Measurements from ENCODE around the gene PNPLA3. TPM values are rescaled to one million over a fixed set of nuclear protein-coding genes. Genes with fewer than 3 reads are reported as not detected.

PNPLA3 gene
- total and polyA plus RNA-seq, 2 experiments from 2014 or later: 17.1 to 17.3 TPM

DNA sequence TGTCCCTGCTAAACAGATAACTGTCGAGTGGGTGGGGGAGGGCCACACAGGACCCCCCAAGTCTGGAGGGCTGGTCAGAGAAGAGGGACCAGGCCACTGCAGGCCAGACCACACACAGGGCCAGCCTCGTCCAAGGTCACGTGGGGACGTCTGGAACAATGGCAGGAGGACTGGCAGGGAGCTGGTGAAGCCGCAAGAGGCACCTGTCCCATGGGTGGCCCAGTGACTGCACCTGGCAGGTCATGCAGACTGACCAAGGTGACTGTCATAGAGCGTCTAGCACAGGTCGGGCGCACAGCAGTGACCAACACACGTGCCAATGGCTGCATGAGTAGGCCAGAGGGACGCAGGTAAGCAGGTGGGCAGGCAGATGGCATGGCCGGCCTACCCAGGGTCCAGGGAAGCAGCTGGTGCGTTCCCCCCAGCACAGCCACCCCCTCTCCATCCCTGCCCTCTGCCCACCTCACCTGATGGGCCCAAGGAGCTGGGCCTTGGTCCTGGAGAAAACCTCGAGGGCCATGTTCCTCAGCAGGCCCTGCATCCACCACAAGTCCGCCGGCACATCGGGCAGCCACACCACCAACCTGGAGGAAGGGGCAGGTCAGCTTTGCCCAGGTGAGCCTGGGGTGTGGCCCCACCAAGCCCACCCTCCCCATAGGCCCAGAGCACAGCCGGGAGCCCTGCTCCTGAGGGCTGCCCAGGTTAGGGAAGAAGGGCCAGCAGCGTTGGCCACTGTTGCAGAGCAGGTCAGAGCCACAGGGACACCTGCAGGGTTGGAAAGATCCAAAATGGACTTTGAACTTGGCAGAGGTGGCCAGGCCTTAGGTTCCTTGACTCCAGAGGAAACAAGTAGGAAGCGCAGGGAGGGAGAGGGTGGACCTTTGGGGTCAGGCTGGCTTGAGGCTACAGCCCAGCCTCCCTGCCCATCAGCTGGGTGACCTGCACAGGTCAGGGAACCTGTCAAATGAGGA, 42.2 kb upstream of the PNPLA3 start:
- Histone ChIP-seq H3K4me3 (no peak overlapping the region), H3K9me2 (replicated peaks; ENCODE audit: insufficient read depth) (no peaks in the 10 kb centered on the region), H3K4me2 (no peak overlapping the region), H3K36me3 (replicated peaks; ENCODE audit: insufficient read depth, low read depth) (no peaks in the 10 kb centered on the region), H3K27me3 (no peaks in the 10 kb centered on the region), H3K4me1 (ENCODE audit: insufficient read depth) (no peaks in the 10 kb centered on the region), H3K9me3 (ENCODE audit: low read depth) (no peaks in the 10 kb centered on the region), H3K79me2 (no peaks in the 10 kb centered on the region), H2AFZ (no peak overlapping the region), H3K27ac (no peak overlapping the region), H4K20me1 (ENCODE audit: insufficient read depth, poor library complexity, severe bottlenecking) (no peaks in the 10 kb centered on the region)
- WGBS (ENCODE audit: low lambda C conversion rate, missing lambda C conversion rate): 88% methylated on average over 18 of the region's 19 CpGs
- no peak for TF ChIP-seq EZH2 (IDR thresholded peaks at IDR 0.05; ENCODE audit: borderline replicate concordance)
- DNase-seq (ENCODE audit: low spot score): no peak

DNA sequence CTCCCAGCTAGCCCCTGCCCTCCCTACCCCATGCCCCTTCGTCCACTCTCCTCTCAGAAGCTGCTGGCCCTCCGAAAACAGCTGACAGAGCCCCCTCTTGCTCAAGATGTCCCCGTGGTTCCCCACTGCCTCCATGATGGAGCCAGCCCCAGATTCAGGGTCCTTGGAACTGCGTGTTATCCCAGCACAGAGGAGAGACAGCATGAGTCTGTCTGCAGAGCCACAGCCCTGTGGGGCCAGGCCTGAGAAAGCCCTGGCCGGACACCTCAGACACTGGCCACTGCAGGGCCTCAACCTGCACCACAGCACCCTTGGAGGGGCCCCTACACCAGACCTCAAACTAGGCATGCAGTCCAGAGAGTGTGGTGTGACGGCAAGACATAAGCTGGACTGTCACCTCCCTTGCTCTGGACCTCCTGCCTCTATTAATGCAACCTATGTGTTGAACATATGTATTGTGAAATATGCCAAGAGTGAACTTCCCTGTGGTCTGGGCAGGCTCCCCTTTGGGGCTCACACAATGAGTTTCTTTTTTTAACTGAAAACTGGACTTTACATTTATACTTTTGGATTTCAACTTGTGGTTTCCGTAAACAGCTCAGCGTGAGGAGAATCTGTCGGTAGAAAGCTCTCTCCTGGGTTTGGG, 41.4 kb upstream of the PNPLA3 start:
- H3K27ac ChIP-seq: no peak overlapping the region
- no peak for TF ChIP-seq EZH2phosphoT487 (IDR thresholded peaks at IDR 0.05; ENCODE audit: low read depth, severe bottlenecking, unreplicated experiment)
- no peaks in the 10 kb centered on the region for H4K20me1 ChIP-seq (ENCODE audit: insufficient read depth, poor library complexity, severe bottlenecking)
- no peak overlapping the region for H2AFZ ChIP-seq
- H3K36me3 ChIP-seq (replicated peaks; ENCODE audit: insufficient read depth, low read depth): no peaks in the 10 kb centered on the region
- no peaks in the 10 kb centered on the region for H3K9me2 ChIP-seq (replicated peaks; ENCODE audit: insufficient read depth)
- H3K27me3 ChIP-seq: peaks cover 3% of the 10 kb centered on the region
- no peak overlapping the region for H3K4me2 ChIP-seq
- WGBS (ENCODE audit: low lambda C conversion rate, missing lambda C conversion rate): 88% methylated on average over 9 of the region's 9 CpGs
- no peak for DNase-seq (ENCODE audit: low spot score)
- H3K9me3 ChIP-seq (ENCODE audit: low read depth): no peaks in the 10 kb centered on the region
- no peaks in the 10 kb centered on the region for H3K79me2 ChIP-seq
- H3K4me3 ChIP-seq: no peak overlapping the region
- no peaks in the 10 kb centered on the region for H3K4me1 ChIP-seq (ENCODE audit: insufficient read depth)

DNA sequence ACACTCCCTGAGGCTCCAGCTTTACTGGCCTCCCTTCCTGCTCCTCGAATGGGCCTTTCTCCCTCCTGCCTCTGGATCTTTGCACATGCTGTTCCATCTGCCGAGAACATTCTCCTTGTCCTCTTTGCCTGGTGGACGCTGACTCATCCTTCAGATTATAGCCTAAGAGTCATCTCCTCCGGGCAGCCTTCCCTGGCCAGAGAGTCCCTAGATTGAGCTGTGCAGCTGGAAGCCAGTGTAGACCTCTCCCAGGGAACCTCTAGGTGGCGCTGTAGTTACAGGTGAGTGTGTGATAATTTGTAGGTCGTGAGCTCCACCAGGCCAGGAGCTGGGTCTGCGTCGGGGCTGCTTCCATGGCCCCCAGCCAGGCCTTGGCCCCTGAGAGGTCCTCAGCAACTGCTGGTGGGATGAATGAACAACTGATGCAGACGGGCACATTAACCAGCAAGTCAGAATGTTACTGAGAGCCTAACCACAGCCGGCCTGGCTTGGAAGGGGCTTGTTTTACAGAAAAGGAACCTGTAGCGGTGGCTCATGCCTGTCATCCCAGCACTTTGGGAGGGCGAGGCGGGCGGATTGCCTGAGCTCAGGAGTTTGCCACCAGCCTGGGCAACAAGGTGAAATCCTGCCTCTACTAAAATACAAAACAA, 40.5 kb upstream of the PNPLA3 start:
- Histone ChIP-seq H3K9me3 (ENCODE audit: low read depth) (no peaks in the 10 kb centered on the region), H3K36me3 (replicated peaks; ENCODE audit: insufficient read depth, low read depth) (no peaks in the 10 kb centered on the region), H4K20me1 (ENCODE audit: insufficient read depth, poor library complexity, severe bottlenecking) (no peaks in the 10 kb centered on the region), H3K27ac (no peak overlapping the region), H3K4me1 (ENCODE audit: insufficient read depth) (no peaks in the 10 kb centered on the region), H3K4me2 (no peak overlapping the region), H3K79me2 (no peaks in the 10 kb centered on the region), H3K27me3 (peaks cover 5% of the 10 kb centered on the region), H3K4me3 (no peak overlapping the region), H3K9me2 (replicated peaks; ENCODE audit: insufficient read depth) (no peaks in the 10 kb centered on the region), H2AFZ (no peak overlapping the region)
- DNase-seq (ENCODE audit: low spot score): peak; percentile 78
- 37% methylated on average over 11 of the region's 14 CpGs for WGBS (ENCODE audit: low lambda C conversion rate, missing lambda C conversion rate)
- no peak for TF ChIP-seq EZH2phosphoT487 (IDR thresholded peaks at IDR 0.05; ENCODE audit: low read depth, severe bottlenecking, unreplicated experiment)
- TF ChIP-seq, protein P1, sequence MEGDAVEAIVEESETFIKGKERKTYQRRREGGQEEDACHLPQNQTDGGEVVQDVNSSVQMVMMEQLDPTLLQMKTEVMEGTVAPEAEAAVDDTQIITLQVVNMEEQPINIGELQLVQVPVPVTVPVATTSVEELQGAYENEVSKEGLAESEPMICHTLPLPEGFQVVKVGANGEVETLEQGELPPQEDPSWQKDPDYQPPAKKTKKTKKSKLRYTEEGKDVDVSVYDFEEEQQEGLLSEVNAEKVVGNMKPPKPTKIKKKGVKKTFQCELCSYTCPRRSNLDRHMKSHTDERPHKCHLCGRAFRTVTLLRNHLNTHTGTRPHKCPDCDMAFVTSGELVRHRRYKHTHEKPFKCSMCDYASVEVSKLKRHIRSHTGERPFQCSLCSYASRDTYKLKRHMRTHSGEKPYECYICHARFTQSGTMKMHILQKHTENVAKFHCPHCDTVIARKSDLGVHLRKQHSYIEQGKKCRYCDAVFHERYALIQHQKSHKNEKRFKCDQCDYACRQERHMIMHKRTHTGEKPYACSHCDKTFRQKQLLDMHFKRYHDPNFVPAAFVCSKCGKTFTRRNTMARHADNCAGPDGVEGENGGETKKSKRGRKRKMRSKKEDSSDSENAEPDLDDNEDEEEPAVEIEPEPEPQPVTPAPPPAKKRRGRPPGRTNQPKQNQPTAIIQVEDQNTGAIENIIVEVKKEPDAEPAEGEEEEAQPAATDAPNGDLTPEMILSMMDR (IDR thresholded peaks at IDR 0.05; ENCODE audit: poor library complexity): peak; percentile 58

DNA sequence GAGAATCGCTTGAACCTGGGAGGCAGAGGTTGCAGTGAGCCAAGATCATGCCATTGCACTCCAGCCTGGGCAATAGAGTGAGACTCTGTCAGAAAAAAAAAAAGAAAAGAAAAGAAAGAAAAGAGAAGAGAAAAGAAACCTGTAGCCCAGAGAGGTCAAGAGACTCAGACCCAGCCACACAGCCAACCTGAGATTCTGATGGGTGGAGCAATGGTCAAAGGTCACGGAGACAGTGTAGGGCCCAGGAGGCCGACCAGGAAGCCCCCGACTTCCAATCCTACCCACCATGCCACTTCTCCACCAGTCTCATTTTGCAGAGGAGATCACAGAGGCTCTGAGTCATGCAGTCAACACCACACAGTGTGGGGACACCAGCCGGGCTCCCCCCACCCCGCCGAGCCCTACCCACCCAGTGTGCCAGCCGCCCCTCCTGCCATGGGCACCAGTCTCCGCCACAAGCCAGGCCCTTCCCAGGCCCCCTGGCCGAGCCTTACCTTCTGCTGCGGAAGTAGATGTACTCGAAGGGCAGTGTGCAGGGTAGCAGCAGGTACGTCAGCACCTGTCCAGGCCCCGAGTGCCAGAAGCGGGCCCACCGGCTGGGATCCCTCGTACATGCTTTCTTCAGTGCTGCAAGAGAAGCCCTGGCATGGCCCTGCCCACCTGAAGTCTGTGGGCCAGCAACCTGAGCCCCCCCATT, 39.7 kb upstream of the PNPLA3 start:
- H4K20me1 ChIP-seq (ENCODE audit: insufficient read depth, poor library complexity, severe bottlenecking): no peaks in the 10 kb centered on the region
- H3K9me2 ChIP-seq (replicated peaks; ENCODE audit: insufficient read depth): no peaks in the 10 kb centered on the region
- DNase-seq (ENCODE audit: low spot score): no peak
- TF ChIP-seq, protein P1 (IDR thresholded peaks at IDR 0.05; ENCODE audit: poor library complexity): no peak
- TF ChIP-seq EZH2phosphoT487 (IDR thresholded peaks at IDR 0.05; ENCODE audit: low read depth, severe bottlenecking, unreplicated experiment) (no peak), EZH2 (IDR thresholded peaks at IDR 0.05; ENCODE audit: borderline replicate concordance) (no peak)
- H3K36me3 ChIP-seq (replicated peaks; ENCODE audit: insufficient read depth, low read depth): no peaks in the 10 kb centered on the region
- no peak overlapping the region for H2AFZ ChIP-seq
- no peak overlapping the region for H3K27ac ChIP-seq
- no peaks in the 10 kb centered on the region for H3K4me1 ChIP-seq (ENCODE audit: insufficient read depth)
- H3K9me3 ChIP-seq (ENCODE audit: low read depth): no peaks in the 10 kb centered on the region
- peaks cover 5% of the 10 kb centered on the region for H3K27me3 ChIP-seq
- no peak overlapping the region for H3K4me3 ChIP-seq
- H3K4me2 ChIP-seq: no peak overlapping the region
- 90% methylated on average over 11 of the region's 17 CpGs for WGBS (ENCODE audit: low lambda C conversion rate, missing lambda C conversion rate)
- H3K79me2 ChIP-seq: no peaks in the 10 kb centered on the region

All from hepatocyte (in vitro differentiated cells).